Stimulated activated CD8-positive, alpha-beta memory T cell treated with anti-CD3 and anti-CD28 coated beads, Interleukin-2, amount 100 ng/mL, for 1 hour (primary cell): ENCODE measurements around the gene ZNF668.
"Not testable (repeated sequence)": the region's sequence is repeated elsewhere in the genome, so short reads cannot be mapped to it uniquely, and the experiment has no call there.

ENCODE experiments used
- DNase-seq, 2 donors: peaks; one replicate each; pipeline ENCODE4 v3.0.0-alpha.2; 2020; ENCODE audit warnings: low read depth in 2 of 2

ZNF668 gene

GRCh38 chr16:31100876-31101641 lies 27.0 kb upstream of the ZNF668 start:
- not testable (repeated sequence) for DNase-seq

- DNase-seq: no peak
Observed at GRCh38 chr16:31099860-31100638, 26.0 kb upstream of the ZNF668 start.

GRCh38 chr16:31094424-31095120 lies 20.5 kb upstream of the ZNF668 start, which contains the start of gene VKORC1:
Gene VKORC1 (minus strand): TSS chr16:31094797. CDS start chr16:31094729, 68 bp downstream.
- peak; percentile 60 to 68 for DNase-seq

GRCh38 chr16:31094088-31094423 lies 20.0 kb upstream of the ZNF668 start:
- no peak for DNase-seq

- no peak for DNase-seq
Observed at GRCh38 chr16:31093132-31093703, 19.2 kb upstream of the ZNF668 start.

GRCh38 chr16:31092330-31092729 lies 18.3 kb upstream of the ZNF668 start:
- DNase-seq: no peak

- DNase-seq: no peak
Observed at GRCh38 chr16:31090540-31090939, 16.5 kb upstream of the ZNF668 start.

GRCh38 chr16:31089199-31089598 lies 15.2 kb upstream of the ZNF668 start:
- no peak for DNase-seq

GRCh38 chr16:31088459-31089183 lies 14.6 kb upstream of the ZNF668 start, which contains the start of gene PRSS53:
Gene PRSS53 (minus strand): TSS chr16:31088943. CDS start chr16:31088809, 134 bp downstream.
- DNase-seq: no peak

- no peak for DNase-seq
Observed at GRCh38 chr16:31087971-31088370, 13.9 kb upstream of the ZNF668 start.

- DNase-seq: no peak
Observed at GRCh38 chr16:31087481-31087880, 13.4 kb upstream of the ZNF668 start.

GRCh38 chr16:31086629-31086906 lies 12.5 kb upstream of the ZNF668 start:
- no peak for DNase-seq

GRCh38 chr16:31085873-31086628 lies 12.0 kb upstream of the ZNF668 start:
- no peak for DNase-seq

GRCh38 chr16:31085411-31085810 lies 11.4 kb upstream of the ZNF668 start:
- DNase-seq: no peak

GRCh38 chr16:31084584-31085302 lies 10.7 kb upstream of the ZNF668 start:
- no peak for DNase-seq

- no peak for DNase-seq
Observed at GRCh38 chr16:31083981-31084380, 9.9 kb upstream of the ZNF668 start.

- no peak for DNase-seq
Observed at GRCh38 chr16:31083556-31083955, 9.5 kb upstream of the ZNF668 start.

GRCh38 chr16:31083081-31083480 lies 9.0 kb upstream of the ZNF668 start:
- no peak for DNase-seq

GRCh38 chr16:31082368-31083045 lies 8.5 kb upstream of the ZNF668 start:
- no peak for DNase-seq
